ENCODE measurements around the gene ARPP19.
"Not testable (repeated sequence)": the region's sequence is repeated elsewhere in the genome, so short reads cannot be mapped to it uniquely, and the experiment has no call there.

Gene ARPP19

DNA sequence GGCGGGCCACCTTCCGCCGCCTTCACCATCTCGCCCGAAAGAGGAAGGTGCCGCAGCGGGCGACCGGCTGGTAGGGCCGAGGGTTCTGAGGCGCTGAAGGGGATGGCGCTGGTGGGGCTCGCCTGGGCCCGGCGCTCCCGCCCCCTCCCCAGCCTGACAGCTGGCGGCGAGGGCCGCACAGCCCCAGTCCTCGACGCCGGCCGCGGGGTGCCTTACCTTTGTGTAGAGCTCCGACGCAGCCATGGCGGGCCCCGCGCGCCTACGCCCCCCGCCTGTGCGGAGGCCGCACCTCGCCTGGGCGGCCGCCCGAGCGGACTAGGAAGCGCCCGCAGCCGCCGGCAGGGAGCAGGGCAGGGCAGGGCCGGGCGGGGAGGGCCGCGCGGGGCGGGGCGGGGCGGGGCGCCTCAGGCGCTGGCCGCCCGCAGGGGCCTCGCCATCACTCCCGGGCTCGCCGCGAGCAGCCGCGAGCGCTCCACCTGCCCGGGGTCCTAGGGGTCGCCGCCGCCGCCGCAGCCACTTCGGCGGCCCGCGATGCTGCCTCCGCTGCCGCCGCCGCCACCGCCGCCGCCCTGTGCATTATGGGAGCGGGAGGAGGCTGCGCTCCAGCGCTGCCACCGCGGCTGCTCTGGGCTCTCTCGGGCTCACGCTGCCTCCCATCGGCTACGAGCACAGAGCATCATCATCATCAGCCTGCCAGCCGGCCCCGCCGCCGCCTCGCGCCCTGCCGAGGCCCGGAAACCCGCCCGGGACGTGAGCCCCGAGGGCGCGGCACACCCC, 40.1 kb downstream of the ARPP19 start, which contains the start of gene MYO5A:
Gene MYO5A, minus strand, starts transcription at position 317 of the 777 bp plus-strand sequence. Its CDS starts 74 bp downstream, at position 243.
- no peaks in the 10 kb centered on the region for H3K36me3 Mint-ChIP-seq (ENCODE audit: low read depth)
- H3K4me3 Mint-ChIP-seq, result peak within 1 kb of the TSS; percentile 92
- H3K27me3 Mint-ChIP-seq, result peaks cover 6% of the 10 kb centered on the region
- peaks cover 32% of the 10 kb centered on the region for H3K4me1 Mint-ChIP-seq
- peak within 1 kb of the TSS; percentile 84 for H3K27ac Mint-ChIP-seq
- peak; percentile 78 for DNase-seq
- peak; percentile 93 for ATAC-seq
- no peaks in the 10 kb centered on the region for H3K9me3 Mint-ChIP-seq

DNA sequence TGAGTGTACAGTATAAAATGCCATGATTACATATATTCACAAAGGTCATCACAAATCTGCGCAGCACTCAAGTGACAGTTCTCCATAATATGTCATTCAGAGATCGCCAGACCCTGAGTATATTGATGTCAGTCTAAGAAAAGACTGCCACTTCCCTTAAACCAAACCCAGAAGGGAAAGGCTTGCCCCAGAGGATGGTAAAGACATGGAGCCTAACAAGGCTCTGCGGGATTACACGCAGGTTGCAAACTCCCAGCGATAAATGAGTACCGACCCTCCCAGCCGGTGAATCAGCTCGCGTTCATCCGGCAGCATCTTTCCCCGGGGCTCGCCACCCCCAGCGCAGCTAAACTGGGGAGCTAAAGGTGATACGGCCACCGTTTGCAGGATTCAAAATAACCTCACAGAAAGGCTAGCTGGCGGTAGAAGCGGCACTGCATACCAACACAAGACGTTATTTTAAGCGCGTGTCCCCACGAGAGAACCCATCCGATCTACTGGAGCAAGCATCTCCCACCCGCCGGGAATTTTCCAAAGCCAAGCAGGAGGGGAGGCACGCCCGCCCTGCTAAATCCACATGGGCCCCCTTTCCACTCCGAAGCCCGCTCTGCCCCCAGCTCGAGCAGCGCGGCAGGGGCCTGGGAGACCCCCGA, 40.8 kb downstream of the ARPP19 start:
- peaks cover 34% of the 10 kb centered on the region for H3K4me1 Mint-ChIP-seq
- H3K9me3 Mint-ChIP-seq, result no peaks in the 10 kb centered on the region
- H3K27me3 Mint-ChIP-seq, result peaks cover 5% of the 10 kb centered on the region
- H3K36me3 Mint-ChIP-seq (ENCODE audit: low read depth), result no peaks in the 10 kb centered on the region
- DNase-seq, result peak; percentile 48
- H3K27ac Mint-ChIP-seq, result peak overlapping the region; percentile 84
- ATAC-seq, result peak; percentile 3
- H3K4me3 Mint-ChIP-seq, result peak overlapping the region; percentile 92

- no peak for DNase-seq
- no peaks in the 10 kb centered on the region for H3K36me3 Mint-ChIP-seq (ENCODE audit: low read depth)
- H3K4me3 Mint-ChIP-seq, result peak overlapping the region; percentile 92
- no peak for ATAC-seq
- peaks cover 34% of the 10 kb centered on the region for H3K4me1 Mint-ChIP-seq
- peaks cover 5% of the 10 kb centered on the region for H3K27me3 Mint-ChIP-seq
- H3K27ac Mint-ChIP-seq, result peak overlapping the region; percentile 84
- H3K9me3 Mint-ChIP-seq, result no peaks in the 10 kb centered on the region
Measured at GRCh38 chr15:52527196-52527910, 41.5 kb downstream of the ARPP19 start.

DNA sequence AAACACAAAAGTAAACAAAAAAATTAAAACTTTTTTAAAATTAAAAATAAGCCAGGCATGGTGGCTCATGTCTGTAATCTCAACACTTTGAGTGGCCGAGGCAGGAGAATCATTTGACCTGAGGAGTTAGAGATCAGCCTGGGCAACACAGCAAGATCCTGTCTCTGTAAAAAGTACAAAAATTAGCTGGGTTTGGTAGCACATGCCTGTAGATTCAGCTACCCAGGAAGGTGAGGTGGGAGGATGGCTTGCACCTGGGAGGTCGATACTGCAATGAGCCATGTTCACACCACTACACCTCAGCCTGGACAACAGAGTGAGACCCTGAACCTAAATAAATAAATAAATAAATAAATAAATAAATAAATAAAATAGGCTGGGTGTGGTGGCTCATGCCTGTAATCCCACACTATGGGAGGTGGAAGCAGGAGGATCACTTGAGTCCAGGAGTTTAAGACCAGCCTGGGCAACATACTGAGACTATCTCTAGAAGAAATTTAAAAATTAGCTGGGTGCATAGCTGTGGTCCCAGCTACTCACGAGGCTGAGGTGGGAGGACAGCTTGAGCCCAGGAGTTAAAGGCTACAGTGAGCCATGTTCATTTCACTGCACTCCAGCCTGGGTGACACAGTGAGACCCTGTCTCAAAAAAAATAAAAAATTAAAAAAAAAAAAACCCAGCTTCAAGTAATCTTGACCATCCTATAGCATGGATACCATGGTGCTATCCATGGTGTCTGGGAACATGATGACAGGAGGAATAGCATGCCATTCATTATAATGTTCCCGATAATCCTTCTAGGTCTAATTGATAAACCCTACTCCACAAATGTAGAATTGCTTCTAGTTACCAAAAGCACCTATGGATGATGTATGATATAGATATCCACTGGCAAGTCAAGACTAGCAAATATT, 44.4 kb downstream of the ARPP19 start:
- H3K9me3 Mint-ChIP-seq, result no peaks in the 10 kb centered on the region
- H3K4me1 Mint-ChIP-seq, result peaks cover 30% of the 10 kb centered on the region
- H3K27ac Mint-ChIP-seq, result no peak overlapping the region

GRCh38 chr15:52523647-52524046, 45.2 kb downstream of the ARPP19 start:
- H3K27me3 Mint-ChIP-seq, result no peaks in the 10 kb centered on the region
- no peak overlapping the region for H3K27ac Mint-ChIP-seq
- H3K4me3 Mint-ChIP-seq, result no peak overlapping the region
- no peaks in the 10 kb centered on the region for H3K9me3 Mint-ChIP-seq
- peaks cover 35% of the 10 kb centered on the region for H3K4me1 Mint-ChIP-seq
- no peak for ATAC-seq
- DNase-seq, result no peak
- no peaks in the 10 kb centered on the region for H3K36me3 Mint-ChIP-seq (ENCODE audit: low read depth)

More for the DNA sequence above, 44.4 kb downstream of the ARPP19 start:
- no peak for ATAC-seq
- no peak for DNase-seq
- Mint-ChIP-seq H3K4me3 (no peak overlapping the region), H3K27me3 (no peaks in the 10 kb centered on the region), H3K36me3 (ENCODE audit: low read depth) (no peaks in the 10 kb centered on the region)

DNA sequence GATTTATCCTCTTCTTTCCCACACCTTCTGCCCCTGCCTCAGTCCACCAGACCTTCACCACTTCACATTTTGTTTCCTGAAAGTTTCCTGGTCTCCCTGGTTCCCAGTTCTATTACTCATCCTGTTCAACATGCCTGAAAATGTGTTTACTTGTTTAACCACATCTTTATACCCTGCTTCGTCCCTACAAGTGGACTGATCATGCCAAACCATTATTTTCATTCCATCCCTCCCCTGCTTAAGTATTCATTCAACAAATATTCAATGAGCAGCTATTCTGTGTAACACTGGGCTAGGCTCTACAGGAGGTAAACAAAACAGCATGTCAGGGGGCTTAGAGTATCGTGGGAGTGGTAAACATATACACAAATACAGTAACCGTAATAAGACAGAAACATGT, 45.6 kb downstream of the ARPP19 start:
- no peak overlapping the region for H3K27ac Mint-ChIP-seq
- H3K9me3 Mint-ChIP-seq, result no peaks in the 10 kb centered on the region
- ATAC-seq, result no peak
- H3K4me3 Mint-ChIP-seq, result no peak overlapping the region
- peaks cover 36% of the 10 kb centered on the region for H3K4me1 Mint-ChIP-seq
- DNase-seq, result no peak
- H3K27me3 Mint-ChIP-seq, result no peaks in the 10 kb centered on the region
- H3K36me3 Mint-ChIP-seq (ENCODE audit: low read depth), result no peaks in the 10 kb centered on the region

DNA sequence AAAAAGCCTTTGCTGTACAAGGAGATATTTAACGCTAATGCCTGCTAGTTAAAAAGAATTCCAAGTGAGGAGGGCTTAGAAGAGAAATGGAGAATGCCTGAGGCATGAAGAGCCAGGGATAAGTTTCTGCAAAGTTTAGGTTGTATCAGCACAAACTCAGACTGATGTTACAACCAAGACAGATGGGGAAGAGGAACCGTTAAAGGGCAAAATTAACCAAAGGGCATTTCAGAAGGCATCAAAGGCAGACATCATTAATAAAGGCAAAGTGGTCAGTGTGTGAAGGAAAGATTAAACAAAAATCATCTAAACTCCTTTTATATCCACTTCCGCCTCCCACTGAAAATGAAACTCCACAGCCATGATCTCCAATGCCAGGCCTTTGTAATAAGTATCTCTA, 47.1 kb downstream of the ARPP19 start:
- ATAC-seq, result no peak
- peaks cover 25% of the 10 kb centered on the region for H3K4me1 Mint-ChIP-seq
- no peak overlapping the region for H3K27ac Mint-ChIP-seq
- H3K4me3 Mint-ChIP-seq, result no peak overlapping the region
- H3K27me3 Mint-ChIP-seq, result no peaks in the 10 kb centered on the region
- no peaks in the 10 kb centered on the region for H3K36me3 Mint-ChIP-seq (ENCODE audit: low read depth)
- DNase-seq, result no peak
- no peaks in the 10 kb centered on the region for H3K9me3 Mint-ChIP-seq

GRCh38 chr15:52520421-52520820, 48.4 kb downstream of the ARPP19 start:
- Mint-ChIP-seq H3K4me1 (peaks cover 21% of the 10 kb centered on the region), H3K27me3 (no peaks in the 10 kb centered on the region), H3K36me3 (ENCODE audit: low read depth) (no peaks in the 10 kb centered on the region), H3K27ac (no peak overlapping the region), H3K4me3 (no peak overlapping the region), H3K9me3 (no peaks in the 10 kb centered on the region)
- DNase-seq, result no peak
- no peak for ATAC-seq

DNA sequence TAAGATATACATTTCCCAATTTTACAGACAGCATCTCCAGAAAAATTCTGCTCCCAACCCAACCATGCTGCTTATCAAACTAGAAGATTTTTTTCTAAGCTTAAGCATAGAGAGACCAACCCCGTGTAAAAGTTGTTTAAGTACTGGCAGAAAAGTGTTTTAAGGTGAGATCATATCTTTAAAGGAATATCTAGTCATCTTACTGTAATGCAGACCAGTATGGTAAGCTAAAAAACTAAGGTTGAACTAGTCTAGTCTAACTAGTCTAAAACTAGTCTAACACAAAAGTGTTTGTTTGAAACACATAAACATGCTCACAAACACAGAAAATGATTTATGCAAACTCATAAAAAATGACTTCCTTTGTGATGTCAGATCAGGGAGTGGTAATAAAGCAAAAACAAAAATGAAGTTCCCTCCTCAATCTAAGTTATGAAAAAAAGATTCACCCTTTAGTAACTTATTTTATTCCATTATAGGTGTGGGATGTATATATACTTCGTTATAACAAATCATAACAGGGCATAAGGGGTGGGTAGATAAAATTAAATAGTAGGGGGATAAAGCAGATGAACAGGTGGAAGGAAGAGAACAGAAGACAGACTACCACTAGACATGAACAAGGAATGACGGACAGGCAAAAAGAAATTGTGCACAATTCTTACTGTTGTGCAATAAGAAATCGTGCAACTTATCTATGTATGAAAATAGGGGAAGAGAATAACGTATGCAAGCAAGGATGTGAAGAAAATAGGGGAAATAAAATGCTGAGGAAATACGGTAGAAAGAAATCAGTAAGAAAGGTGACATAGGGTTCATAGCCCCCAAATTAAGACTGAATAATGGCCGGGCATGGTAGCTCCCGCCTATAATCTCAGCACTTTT, 50.1 kb downstream of the ARPP19 start:
- no peak overlapping the region for H3K4me3 Mint-ChIP-seq

GRCh38 chr15:52517014-52517413, 51.8 kb downstream of the ARPP19 start:
- no peak for DNase-seq
- Mint-ChIP-seq H3K9me3 (no peaks in the 10 kb centered on the region), H3K27ac (no peak overlapping the region), H3K36me3 (ENCODE audit: low read depth) (no peaks in the 10 kb centered on the region), H3K4me1 (peaks cover 8% of the 10 kb centered on the region), H3K4me3 (no peak overlapping the region), H3K27me3 (no peaks in the 10 kb centered on the region)
- ATAC-seq, result no peak

More for the DNA sequence above, 50.1 kb downstream of the ARPP19 start:
- H3K4me1 Mint-ChIP-seq, result peaks cover 12% of the 10 kb centered on the region
- H3K36me3 Mint-ChIP-seq (ENCODE audit: low read depth), result no peaks in the 10 kb centered on the region
- H3K27me3 Mint-ChIP-seq, result no peaks in the 10 kb centered on the region
- ATAC-seq (no peak), DNase-seq (no peak)
- H3K9me3 Mint-ChIP-seq, result no peaks in the 10 kb centered on the region
- no peak overlapping the region for H3K27ac Mint-ChIP-seq

DNA sequence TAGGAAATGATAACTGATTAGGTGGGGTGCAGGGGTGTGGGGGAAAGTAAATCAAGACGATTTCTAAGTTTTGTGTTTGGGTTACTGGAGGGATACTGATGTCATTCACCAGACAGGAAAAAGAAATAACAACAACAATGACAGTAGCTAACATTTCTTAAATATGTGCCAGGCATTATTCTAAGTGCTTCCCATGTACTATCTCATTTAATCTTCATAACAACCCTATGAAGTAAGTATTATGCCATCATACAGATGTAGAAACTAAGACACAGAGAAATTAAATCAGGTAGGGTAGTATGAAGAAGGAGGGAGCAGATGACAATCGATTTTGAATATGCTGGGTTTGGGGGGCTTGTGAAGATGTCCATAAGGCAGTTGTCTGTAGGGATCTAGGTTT, 53.5 kb downstream of the ARPP19 start:
- Mint-ChIP-seq H3K36me3 (ENCODE audit: low read depth) (no peaks in the 10 kb centered on the region), H3K27ac (no peak overlapping the region), H3K4me3 (no peak overlapping the region), H3K27me3 (no peaks in the 10 kb centered on the region), H3K9me3 (no peaks in the 10 kb centered on the region), H3K4me1 (peaks cover 8% of the 10 kb centered on the region)
- DNase-seq (no peak), ATAC-seq (no peak)

DNA sequence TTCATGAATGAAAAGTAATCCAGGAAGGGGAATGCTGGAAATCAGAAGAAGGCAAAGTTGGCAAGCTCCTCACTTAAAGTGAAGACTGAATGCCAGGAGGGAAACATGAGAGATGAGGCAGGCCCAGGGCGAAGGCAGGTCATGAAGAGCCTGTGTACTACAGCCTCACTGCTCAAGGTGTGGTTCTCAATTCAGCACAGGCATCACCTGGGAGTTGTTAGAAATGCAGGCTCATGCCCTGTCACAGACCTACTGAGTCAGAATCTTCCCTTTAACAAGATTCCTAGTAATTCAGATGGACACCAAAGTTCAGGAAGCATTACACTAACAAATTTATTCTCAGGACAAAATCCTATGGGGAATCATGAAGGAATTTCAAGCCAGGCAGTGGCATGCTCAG, 54.3 kb downstream of the ARPP19 start:
- no peak overlapping the region for H3K4me3 Mint-ChIP-seq
- ATAC-seq (no peak), DNase-seq (no peak)
- H3K36me3 Mint-ChIP-seq (ENCODE audit: low read depth), result no peaks in the 10 kb centered on the region
- H3K27ac Mint-ChIP-seq, result no peak overlapping the region
- peaks cover 12% of the 10 kb centered on the region for H3K4me1 Mint-ChIP-seq
- H3K9me3 Mint-ChIP-seq, result no peaks in the 10 kb centered on the region
- no peaks in the 10 kb centered on the region for H3K27me3 Mint-ChIP-seq

- ATAC-seq; H3K9me3 Mint-ChIP-seq; H3K4me3 Mint-ChIP-seq; H3K27me3 Mint-ChIP-seq; H3K36me3 Mint-ChIP-seq (ENCODE audit: low read depth); H3K4me1 Mint-ChIP-seq; H3K27ac Mint-ChIP-seq; DNase-seq: not testable (repeated sequence)
Measured at GRCh38 chr15:52512869-52513268, 56.0 kb downstream of the ARPP19 start.
